Measurements from ENCODE around the gene TMEM150C.
A peak's percentile ranks its signal among the peaks of the same experiment; 100 is the strongest.

Gene TMEM150C

GRCh38 chr4:82452026-82452425 lies 109.8 kb downstream of the TMEM150C start:
- no peak overlapping the region for H3K27ac Mint-ChIP-seq
- TF ChIP-seq CTCF (IDR thresholded peaks at IDR 0.05; ENCODE audit: unreplicated experiment in 3 of 3), result no peak
- H3K27me3 Mint-ChIP-seq (ENCODE audit: low read depth), result no peaks in the 10 kb centered on the region
- no peak overlapping the region for H3K4me3 Mint-ChIP-seq
- peaks cover 6% of the 10 kb centered on the region for H3K4me1 Mint-ChIP-seq
- H3K9me3 Mint-ChIP-seq, result no peaks in the 10 kb centered on the region
- H3K36me3 Mint-ChIP-seq (ENCODE audit: low read depth), result peaks cover 71% of the 10 kb centered on the region

GRCh38 chr4:82450966-82451755 lies 110.6 kb downstream of the TMEM150C start:
- peaks cover 65% of the 10 kb centered on the region for H3K36me3 Mint-ChIP-seq (ENCODE audit: low read depth)
- H3K27ac Mint-ChIP-seq, result no peak overlapping the region
- peaks cover 6% of the 10 kb centered on the region for H3K4me1 Mint-ChIP-seq
- no peaks in the 10 kb centered on the region for H3K9me3 Mint-ChIP-seq
- no peaks in the 10 kb centered on the region for H3K27me3 Mint-ChIP-seq (ENCODE audit: low read depth)
- TF ChIP-seq CTCF (IDR thresholded peaks at IDR 0.05; ENCODE audit: unreplicated experiment in 3 of 3), result no peak
- H3K4me3 Mint-ChIP-seq, result no peak overlapping the region

- Mint-ChIP-seq H3K4me3 (no peak overlapping the region), H3K27me3 (ENCODE audit: low read depth) (no peaks in the 10 kb centered on the region), H3K9me3 (no peaks in the 10 kb centered on the region), H3K4me1 (no peaks in the 10 kb centered on the region), H3K36me3 (ENCODE audit: low read depth) (peaks cover 46% of the 10 kb centered on the region), H3K27ac (no peak overlapping the region)
- TF ChIP-seq CTCF (IDR thresholded peaks at IDR 0.05; ENCODE audit: unreplicated experiment in 3 of 3), result no peak
Measured at GRCh38 chr4:82447886-82448285, 113.9 kb downstream of the TMEM150C start.

- no peaks in the 10 kb centered on the region for H3K9me3 Mint-ChIP-seq
- peaks cover 11% of the 10 kb centered on the region for H3K4me1 Mint-ChIP-seq
- H3K36me3 Mint-ChIP-seq (ENCODE audit: low read depth), result peaks cover 34% of the 10 kb centered on the region
- no peaks in the 10 kb centered on the region for H3K27me3 Mint-ChIP-seq (ENCODE audit: low read depth)
- TF ChIP-seq CTCF (IDR thresholded peaks at IDR 0.05; ENCODE audit: unreplicated experiment in 3 of 3), result no peak
- no peak overlapping the region for H3K27ac Mint-ChIP-seq
- H3K4me3 Mint-ChIP-seq, result no peak overlapping the region
Measured at GRCh38 chr4:82439088-82439487, 122.7 kb downstream of the TMEM150C start.

- no peaks in the 10 kb centered on the region for H3K9me3 Mint-ChIP-seq
- TF ChIP-seq CTCF (IDR thresholded peaks at IDR 0.05; ENCODE audit: unreplicated experiment in 3 of 3), result no peak
- H3K27me3 Mint-ChIP-seq (ENCODE audit: low read depth), result no peaks in the 10 kb centered on the region
- H3K27ac Mint-ChIP-seq, result peak overlapping the region; percentile 55 to 93 (median 92)
- H3K4me3 Mint-ChIP-seq, result peak overlapping the region in 2 of 3 experiments; percentile 5
- H3K4me1 Mint-ChIP-seq, result peaks cover 18% of the 10 kb centered on the region
- H3K36me3 Mint-ChIP-seq (ENCODE audit: low read depth), result peaks cover 34% of the 10 kb centered on the region
Measured at GRCh38 chr4:82437285-82438005, 124.3 kb downstream of the TMEM150C start.
